Caki2 (cell line): ENCODE results near the gene ZNF20. TPM values are rescaled to one million over a fixed set of nuclear protein-coding genes. Genes with fewer than 3 reads are reported as not detected.

ENCODE experiments used
- total RNA-seq: library from RNA; depleted of rRNA; stranded (reverse); fragments of >200 nt; shearing (Covaris generic); gene quantifications from 2 replicates; pipeline ENCODE4 v1.2.3, GENCODE V29; 2014; ENCODE audit warnings: low replicate concordance; rRNA removed

Gene ZNF20
- total RNA-seq, 1 experiment from 2014 or later = 3.4 TPM

Other genes starting within 250 kb of the ZNF20 start
- gene ZNF700, start 215.2 kb downstream of the ZNF20 start, total RNA-seq = 2.8 and 11.5 TPM in 2 replicates
- 7.0 TPM in 1 of 2 replicates, not detected in the other for gene ZNF763, start 175.3 kb downstream of the ZNF20 start, total RNA-seq
- gene ZNF433, start 104.7 kb downstream of the ZNF20 start, total RNA-seq = 0.20 TPM in 1 of 2 replicates, not detected in the other
- gene ZNF878, start 87.4 kb downstream of the ZNF20 start, total RNA-seq = 0.67 TPM in 1 of 2 replicates, not detected in the other
- 0.24 TPM in 1 of 2 replicates, not detected in the other for gene ZNF844, start 75.6 kb downstream of the ZNF20 start, total RNA-seq
- not detected in 2 replicates for gene ZNF625, start 16.4 kb upstream of the ZNF20 start, total RNA-seq
- gene ZNF136, start 22.7 kb upstream of the ZNF20 start, total RNA-seq = 1.1 and 6.6 TPM in 2 replicates
- 6.6 and 7.4 TPM in 2 replicates for gene ZNF44, start 154.5 kb upstream of the ZNF20 start, total RNA-seq
- gene ZNF563, start 193.3 kb upstream of the ZNF20 start, total RNA-seq = 1.3 and 13.5 TPM in 2 replicates
- 0.84 TPM in 2 replicates for gene ZNF442, start 225.3 kb upstream of the ZNF20 start, total RNA-seq